HCEC 1CT (cell line): Measurements from ENCODE around the gene WNT9A.
A peak's percentile ranks its signal among the peaks of the same experiment; 100 is the strongest.
"Not testable (repeated sequence)": the region's sequence is repeated elsewhere in the genome, so short reads cannot be mapped to it uniquely, and the experiment has no call there.

ENCODE experiments used
- DNase-seq: peaks from one replicate; pipeline ENCODE4 v3.0.0-alpha.2; 2017

WNT9A gene

GRCh38 chr1:227947676-227948492 is at the start of gene WNT9A:
Gene WNT9A, minus strand, starts transcription at chr1:227947932. Its CDS starts 45 bp downstream, at chr1:227947887.
- peak; percentile 6 for DNase-seq

GRCh38 chr1:227996187-227996950 is 48.6 kb upstream of the WNT9A start:
- no peak for DNase-seq

- no peak for DNase-seq
Observed at GRCh38 chr1:227994632-227995300, 47.0 kb upstream of the WNT9A start.

GRCh38 chr1:227987181-227987580 is 39.4 kb upstream of the WNT9A start:
- no peak for DNase-seq

GRCh38 chr1:227975583-227976283 is 28.0 kb upstream of the WNT9A start:
- DNase-seq: not testable (repeated sequence)

- not testable (repeated sequence) for DNase-seq
Observed at GRCh38 chr1:227973724-227974288, 26.1 kb upstream of the WNT9A start.

GRCh38 chr1:227972843-227973374 is 25.2 kb upstream of the WNT9A start:
- not testable (repeated sequence) for DNase-seq

GRCh38 chr1:227972283-227972679 is 24.5 kb upstream of the WNT9A start:
- not testable (repeated sequence) for DNase-seq

- DNase-seq: not testable (repeated sequence)
Observed at GRCh38 chr1:227971643-227972282, 24.0 kb upstream of the WNT9A start.

- not testable (repeated sequence) for DNase-seq
Observed at GRCh38 chr1:227971216-227971615, 23.5 kb upstream of the WNT9A start.

- DNase-seq: not testable (repeated sequence)
Observed at GRCh38 chr1:227970076-227970995, 22.6 kb upstream of the WNT9A start.

GRCh38 chr1:227967815-227968214 is 20.1 kb upstream of the WNT9A start:
- not testable (repeated sequence) for DNase-seq

- DNase-seq: peak; percentile 52
Observed at GRCh38 chr1:227966733-227967132, 19.0 kb upstream of the WNT9A start.

GRCh38 chr1:227961651-227962466 is 14.1 kb upstream of the WNT9A start:
- DNase-seq: no peak

- no peak for DNase-seq
Observed at GRCh38 chr1:227959325-227959860, 11.7 kb upstream of the WNT9A start.

GRCh38 chr1:227958617-227959324 is 11.0 kb upstream of the WNT9A start:
- no peak for DNase-seq

GRCh38 chr1:227955808-227956207 is 8.1 kb upstream of the WNT9A start:
- no peak for DNase-seq

GRCh38 chr1:227954163-227954850 is 6.6 kb upstream of the WNT9A start:
- no peak for DNase-seq
